Activated CD4-positive, alpha-beta T cell treated with anti-CD3 and anti-CD28 coated beads for 1 hour (primary cell): ENCODE results near the gene TCF15.

Source experiments
- DNase-seq: peaks from one replicate; pipeline ENCODE4 v3.0.0-alpha.2; 2020

Gene TCF15

GRCh38 chr20:576156-576555 is 34.0 kb downstream of the TCF15 start:
- DNase-seq = no peak

- no peak for DNase-seq
Measured at GRCh38 chr20:575230-575629, 34.9 kb downstream of the TCF15 start.

- no peak for DNase-seq
Measured at GRCh38 chr20:574297-574942, 35.7 kb downstream of the TCF15 start.

GRCh38 chr20:573414-574296 is 36.5 kb downstream of the TCF15 start:
- no peak for DNase-seq

- no peak for DNase-seq
Measured at GRCh38 chr20:572727-573126, 37.4 kb downstream of the TCF15 start.

- no peak for DNase-seq
Measured at GRCh38 chr20:571754-572441, 38.2 kb downstream of the TCF15 start.

GRCh38 chr20:568673-569415 is 41.3 kb downstream of the TCF15 start:
- DNase-seq = no peak

GRCh38 chr20:568097-568652 is 41.9 kb downstream of the TCF15 start:
- DNase-seq = no peak

GRCh38 chr20:564192-564591 is 45.9 kb downstream of the TCF15 start:
- no peak for DNase-seq

GRCh38 chr20:563187-563586 is 46.9 kb downstream of the TCF15 start:
- DNase-seq = no peak

GRCh38 chr20:562232-562897 is 47.7 kb downstream of the TCF15 start:
- DNase-seq = no peak

- DNase-seq = peak; percentile 15
Measured at GRCh38 chr20:561437-562231, 48.5 kb downstream of the TCF15 start.

GRCh38 chr20:560680-561079 is 49.4 kb downstream of the TCF15 start:
- no peak for DNase-seq

GRCh38 chr20:558117-558516 is 52.0 kb downstream of the TCF15 start:
- no peak for DNase-seq

GRCh38 chr20:556984-557383 is 53.1 kb downstream of the TCF15 start:
- DNase-seq = no peak

GRCh38 chr20:555976-556385 is 54.1 kb downstream of the TCF15 start:
- no peak for DNase-seq
